K562 (cell line): Measurements from ENCODE around the gene KMT2E. TPM values are rescaled to one million over a fixed set of nuclear protein-coding genes. Genes with fewer than 3 reads are reported as not detected.

Source experiments
- CBX1 ChIP-seq: sonication (generic); IDR thresholded peaks from 2 replicates; pipeline ENCODE4 v1.6.1; 2016; ENCODE audit warnings: antibody characterized with exemption, low read depth, mild to moderate bottlenecking
- CHCHD3 ChIP-seq: fragments of 250-450 bp; sonication (Bioruptor Pico); IDR thresholded peaks from 2 replicates; pipeline ENCODE4 v2.1.2; 2022; ENCODE audit warnings: mild to moderate bottlenecking
- ELK3 ChIP-seq: fragments of 450-650 bp; formaldehyde crosslinking; IDR thresholded peaks from 2 replicates; pipeline ENCODE4 v1.4.0; 2020; ENCODE audit warnings: mild to moderate bottlenecking
- ETV6 ChIP-seq, 3 experiments: fragments of 150-350 bp in 1 of 3; sonication (generic) in 1 of 3; formaldehyde crosslinking in 1 of 3; IDR thresholded peaks; 2 replicates each; pipeline versions ENCODE4 v1.6.1 to v1.8.0; 2014 to 2022; ENCODE audit warnings: borderline replicate concordance in 2 of 3, low read depth in 2 of 3, antibody characterized with exemption in 1 of 3, low read length in 1 of 3, mild to moderate bottlenecking in 1 of 3, missing genetic modification reagents in 1 of 3
- FOXJ2 ChIP-seq: fragments of 200-800 bp; sonication (Bioruptor generic); IDR thresholded peaks from 2 replicates; pipeline ENCODE4 v1.6.1; 2016; ENCODE audit warnings: missing genetic modification characterization, missing compliant biosample characterization
- ID3 ChIP-seq, 2 experiments: fragments of 250-450 bp in 1 of 2; fragments of 450-650 bp in 1 of 2; sonication (Bioruptor Pico) in 1 of 2; IDR thresholded peaks; 2 replicates each; pipeline versions ENCODE4 v1.6.1 to v1.8.0; 2016 to 2021; ENCODE audit warnings: mild to moderate bottlenecking in 2 of 2, moderate library complexity in 2 of 2, missing compliant biosample characterization in 1 of 2, missing genetic modification characterization in 1 of 2
- IRF9 ChIP-seq: fragments of 450-650 bp; IDR thresholded peaks from 2 replicates; pipeline ENCODE4 v1.6.1; 2016; ENCODE audit warnings: missing biosample characterization, missing genetic modification characterization
- MTA1 ChIP-seq: fragments of 450-650 bp; IDR thresholded peaks from 2 replicates; pipeline ENCODE4 v1.6.1; 2017; ENCODE audit warnings: borderline replicate concordance
- NCOA1 ChIP-seq: fragments of 450-650 bp; IDR thresholded peaks from 2 replicates; pipeline ENCODE4 v1.6.1; 2016; ENCODE audit warnings: low read depth
- PML ChIP-seq: IDR thresholded peaks from 2 replicates; pipeline ENCODE4 v1.6.1; 2012; ENCODE audit warnings: low read length, inconsistent platforms
- POU5F1 ChIP-seq: fragments of 150-350 bp; IDR thresholded peaks from 2 replicates; pipeline ENCODE4 v1.6.1; 2014; ENCODE audit warnings: borderline replicate concordance, low read length, low read depth, mild to moderate bottlenecking; ENCODE audit not compliant: partially characterized antibody
- PRMT5 ChIP-seq: sonication (generic); formaldehyde crosslinking; IDR thresholded peaks from 2 replicates; pipeline ENCODE4 v1.5.0; 2020; ENCODE audit warnings: missing genetic modification reagents
- PYGO2 ChIP-seq: fragments of 450-650 bp; IDR thresholded peaks from 2 replicates; pipeline ENCODE4 v1.6.1; 2016; ENCODE audit warnings: mild to moderate bottlenecking, missing genetic modification characterization, moderate library complexity, missing compliant biosample characterization
- RBM34 ChIP-seq: fragments of 200-400 bp; formaldehyde crosslinking; IDR thresholded peaks from 2 replicates; pipeline ENCODE4 v1.6.1; 2018; ENCODE audit warnings: low read length, borderline replicate concordance; ENCODE audit not compliant: insufficient read depth
- SAP30 ChIP-seq: fragments of 200-600 bp; sonication (generic); IDR thresholded peaks from 2 replicates; pipeline ENCODE4 v1.6.1; 2012; ENCODE audit warnings: borderline replicate concordance, low read depth, mild to moderate bottlenecking, moderate library complexity, low read length, control low read depth, inconsistent platforms; ENCODE audit not compliant: insufficient read depth, poor library complexity, severe bottlenecking
- SMARCC2 ChIP-seq: fragments of 450-650 bp; IDR thresholded peaks from 2 replicates; pipeline ENCODE4 v1.6.1; 2017; ENCODE audit warnings: antibody characterized with exemption, moderate library complexity, mild to moderate bottlenecking, low read depth
- WHSC1 ChIP-seq: IDR thresholded peaks from one replicate; pipeline ENCODE4 v1.6.1; 2012; ENCODE audit warnings: low read length, control low read depth, inconsistent platforms
- ZNF175 ChIP-seq: fragments of 200-800 bp; sonication (Bioruptor generic); IDR thresholded peaks from 2 replicates; pipeline ENCODE4 v1.6.1; 2016; ENCODE audit warnings: low read depth, mild to moderate bottlenecking, missing genetic modification characterization, missing compliant biosample characterization
- ZNF512 ChIP-seq: IDR thresholded peaks from 2 replicates; pipeline ENCODE4 v1.6.1; 2016; ENCODE audit warnings: missing genetic modification characterization, missing compliant biosample characterization
- polyA plus RNA-seq, 8 experiments: library from polyadenylated mRNA; depleted of rRNA in 4 of 8; stranded (reverse) in 5 of 8; unstranded in 3 of 8; fragments of >200 nt; fragmentation: Nextera tagmentation in 2 of 8; fragmentation: Illumina TruSeq in 1 of 8; extraction: Ambion mirVana in 2 of 8; extraction: Trizol in 1 of 8; gene quantifications; 2 replicates each; pipeline versions ENCODE4 v1.2.1 to v1.2.3, GENCODE V29; 2011 to 2014; ENCODE audit warnings: inconsistent platforms in 1 of 8, missing spikeins in 1 of 8
- total RNA-seq, 7 experiments: library from RNA; depleted of rRNA in 6 of 7; stranded (reverse); fragments of >200 nt in 6 of 7; fragmentation: Illumina TruSeq in 2 of 7; extraction: Trizol in 2 of 7; gene quantifications; 2 replicates each; pipeline versions ENCODE4 v1.2.1 to v1.2.3, GENCODE V29; 2011 to 2021; ENCODE audit warnings: low replicate concordance in 1 of 7
- TF ChIP-seq, protein P1 (sequence below), 3 experiments: fragments of 200-800 bp in 1 of 3; sonication (Bioruptor generic) in 1 of 3; sonication (generic) in 1 of 3; formaldehyde crosslinking in 1 of 3; IDR thresholded peaks; 2 replicates each; pipeline versions ENCODE4 v1.6.1 to v1.8.0; 2016 to 2022; ENCODE audit warnings: mild to moderate bottlenecking in 2 of 3, missing compliant biosample characterization in 2 of 3, missing genetic modification characterization in 2 of 3, missing genetic modification reagents in 1 of 3
- TF ChIP-seq, protein P2 (sequence below): sonication (generic); formaldehyde crosslinking; IDR thresholded peaks from 2 replicates; pipeline ENCODE4 v1.9.0; 2022; ENCODE audit warnings: mild to moderate bottlenecking, missing genetic modification reagents

KMT2E gene
- total and polyA plus RNA-seq, 9 of the 15 experiments (the other 6 are each of a cell fraction or from before 2014, with no cell fraction given): 8.9 to 55.3 (median 38.1) TPM

DNA sequence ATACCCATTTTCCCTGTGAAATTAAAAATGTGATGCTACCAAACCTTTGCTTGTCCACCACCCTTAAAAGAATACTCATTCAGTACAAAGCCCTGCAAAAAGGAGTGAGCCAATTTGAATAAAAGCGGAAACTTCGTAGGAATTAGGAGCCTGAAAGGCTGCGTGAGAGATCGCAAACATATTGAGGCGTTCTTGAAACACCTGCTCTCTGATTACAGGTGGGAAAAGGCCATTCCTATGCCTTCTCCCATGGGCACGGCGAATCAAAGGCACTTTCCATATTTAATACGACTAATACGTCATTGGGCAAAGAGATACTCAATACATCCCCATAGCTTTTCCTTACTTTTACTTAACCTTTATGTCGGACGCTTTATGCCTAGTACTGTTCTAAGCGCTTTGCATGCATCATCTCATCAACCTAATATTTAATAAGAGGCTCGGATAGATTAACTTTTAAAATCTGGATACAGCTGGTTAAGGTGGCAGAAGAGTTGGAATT lies 30.9 kb upstream of the KMT2E start (continued):
- TF ChIP-seq, protein P1, sequence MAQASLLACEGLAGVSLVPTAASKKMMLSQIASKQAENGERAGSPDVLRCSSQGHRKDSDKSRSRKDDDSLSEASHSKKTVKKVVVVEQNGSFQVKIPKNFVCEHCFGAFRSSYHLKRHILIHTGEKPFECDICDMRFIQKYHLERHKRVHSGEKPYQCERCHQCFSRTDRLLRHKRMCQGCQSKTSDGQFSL (CRISPR knock-in tag; IDR thresholded peaks at IDR 0.05): no peak
- TF ChIP-seq, protein P1 (tag; IDR thresholded peaks at IDR 0.05): no peak
- TF ChIP-seq ID3 (CRISPR knock-in tag; IDR thresholded peaks at IDR 0.05) (no peak), ID3 (tag; IDR thresholded peaks at IDR 0.05) (no peak), PML (no peak), PYGO2 (tag) (no peak), SAP30 (no peak), FOXJ2 (tag) (peak; percentile 55; the same call in 1 of the 2 replicates), ZNF512 (tag) (0 out of 2 replicates have a peak, but pooled peaks have one; percentile 22), ELK3 (CRISPR knock-in tag) (peak; percentile 31; the same call in 1 of the 2 replicates), CBX1 (no peak), NCOA1 (no peak), POU5F1 (no peak), CHCHD3 (CRISPR knock-in tag) (no peak), ZNF175 (CRISPR knock-in tag) (no peak), WHSC1 (no peak), ETV6 (IDR thresholded peaks at IDR 0.05; ENCODE audit: borderline replicate concordance in 1 of 2, low read depth in 2 of 2, low read length in 1 of 2) (no peak), ETV6 (CRISPR knock-in tag; IDR thresholded peaks at IDR 0.05; ENCODE audit: borderline replicate concordance) (no peak), RBM34 (no peak), PRMT5 (CRISPR knock-in tag) (no peak), SMARCC2 (no peak), IRF9 (no peak), MTA1 (no peak)
- TF ChIP-seq, protein P2, sequence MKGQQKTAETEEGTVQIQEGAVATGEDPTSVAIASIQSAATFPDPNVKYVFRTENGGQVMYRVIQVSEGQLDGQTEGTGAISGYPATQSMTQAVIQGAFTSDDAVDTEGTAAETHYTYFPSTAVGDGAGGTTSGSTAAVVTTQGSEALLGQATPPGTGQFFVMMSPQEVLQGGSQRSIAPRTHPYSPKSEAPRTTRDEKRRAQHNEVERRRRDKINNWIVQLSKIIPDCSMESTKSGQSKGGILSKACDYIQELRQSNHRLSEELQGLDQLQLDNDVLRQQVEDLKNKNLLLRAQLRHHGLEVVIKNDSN: no peak
